IMR-90 (cell line): ENCODE data around the gene ANKS4B.

Experiments
- POLR2A ChIP-seq: IDR thresholded peaks from 2 replicates; pipeline ENCODE4 v1.6.1; 2012; ENCODE audit warnings: mild to moderate bottlenecking, low read depth, low read length
- RCOR1 ChIP-seq: IDR thresholded peaks from 2 replicates; pipeline ENCODE4 v1.6.1; 2012; ENCODE audit warnings: mild to moderate bottlenecking, low read length, improper control_type of control experiment; ENCODE audit not compliant: insufficient replicate concordance
- TF ChIP-seq, protein P1 (sequence below): conservative IDR thresholded peaks from 2 replicates; pipeline ENCODE4 v1.5.1; 2012; ENCODE audit warnings: mild to moderate bottlenecking, low read depth, low read length, improper control_type of control experiment

DNA sequence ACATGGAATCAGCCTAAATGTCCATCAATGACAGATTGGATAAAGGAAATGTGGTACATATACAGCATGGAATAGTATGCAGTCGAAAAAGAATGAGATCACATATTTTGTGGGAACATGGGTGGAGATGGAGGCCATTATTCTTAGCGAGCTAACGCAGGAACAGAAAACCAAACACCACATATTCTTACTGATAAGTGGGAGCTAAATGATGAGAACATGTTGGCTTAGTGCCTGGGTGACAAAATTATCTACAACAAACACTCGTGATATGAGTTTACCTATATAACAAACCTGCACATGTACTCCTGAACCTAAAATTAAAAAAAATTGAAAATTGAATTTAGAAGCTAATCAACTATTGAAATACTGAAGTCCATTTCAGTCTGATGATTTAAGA is 6.1 kb downstream of the ANKS4B start:
- TF ChIP-seq POLR2A: no peak
- TF ChIP-seq, protein P1, sequence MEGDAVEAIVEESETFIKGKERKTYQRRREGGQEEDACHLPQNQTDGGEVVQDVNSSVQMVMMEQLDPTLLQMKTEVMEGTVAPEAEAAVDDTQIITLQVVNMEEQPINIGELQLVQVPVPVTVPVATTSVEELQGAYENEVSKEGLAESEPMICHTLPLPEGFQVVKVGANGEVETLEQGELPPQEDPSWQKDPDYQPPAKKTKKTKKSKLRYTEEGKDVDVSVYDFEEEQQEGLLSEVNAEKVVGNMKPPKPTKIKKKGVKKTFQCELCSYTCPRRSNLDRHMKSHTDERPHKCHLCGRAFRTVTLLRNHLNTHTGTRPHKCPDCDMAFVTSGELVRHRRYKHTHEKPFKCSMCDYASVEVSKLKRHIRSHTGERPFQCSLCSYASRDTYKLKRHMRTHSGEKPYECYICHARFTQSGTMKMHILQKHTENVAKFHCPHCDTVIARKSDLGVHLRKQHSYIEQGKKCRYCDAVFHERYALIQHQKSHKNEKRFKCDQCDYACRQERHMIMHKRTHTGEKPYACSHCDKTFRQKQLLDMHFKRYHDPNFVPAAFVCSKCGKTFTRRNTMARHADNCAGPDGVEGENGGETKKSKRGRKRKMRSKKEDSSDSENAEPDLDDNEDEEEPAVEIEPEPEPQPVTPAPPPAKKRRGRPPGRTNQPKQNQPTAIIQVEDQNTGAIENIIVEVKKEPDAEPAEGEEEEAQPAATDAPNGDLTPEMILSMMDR: no peak
- TF ChIP-seq RCOR1: no peak
